K562 (cell line): Measurements from ENCODE around the gene PPFIBP2. TPM values are rescaled to one million over a fixed set of nuclear protein-coding genes. Genes with fewer than 3 reads are reported as not detected.

Source experiments
- ATAC-seq: fragments of 200-7000 bp; cut with Tn5 transposase; 3 replicates; pipeline ENCODE4 v1.9.1; 2020; ENCODE audit warnings: moderate library complexity
- BruUV-seq: library from RNA; stranded (reverse); fragments of 400-500 nt; replicated peaks from 2 replicates; lab custom pipeline; 2021; lab: Mats Ljungman, UMichigan
- CTCF ChIA-PET: fragments of 300-600 bp; formaldehyde crosslinking; extraction: SDS; loops from one replicate; lab custom pipeline; 2021; ENCODE audit warnings: low intra/inter-chr PET ratio; lab: Yijun Ruan, JAX
- POLR2A ChIA-PET: fragments of 300-600, 350-650 bp; sonication (Branson Sonifier 250); formaldehyde crosslinking; extraction: SDS; loops from one replicate; lab custom pipeline; 2021; ENCODE audit warnings: antibody characterized with exemption, inconsistent platforms; lab: Yijun Ruan, JAX
- DNase-seq, 4 experiments: peaks; one replicate each; pipeline versions ENCODE4 v3.0.0 to v3.0.0-alpha.2; 2011 to 2018; ENCODE audit warnings: low spot score in 3 of 4, mixed read lengths in 3 of 4; ENCODE audit errors: extremely low read depth in 1 of 4
- FAIRE-seq: peaks from 2 replicates; lab custom pipeline; 2011; peaks lifted over from hg19 to GRCh38; lab: Jason Lieb, UNC
- H2AFZ ChIP-seq: 2 replicates; pipeline ENCODE4 v1.6.0; 2011; ENCODE audit warnings: low read depth, low read length, control low read depth, inconsistent platforms
- H3K27ac ChIP-seq: fragments of 200-600 bp; 3 replicates; pipeline ENCODE4 v1.8.0; 2011; ENCODE audit warnings: low read depth, mild to moderate bottlenecking, control low read depth, inconsistent platforms, low read length, moderate library complexity, mixed read lengths; ENCODE audit errors: extremely low read depth
- H3K27me3 ChIP-seq, 2 experiments: fragments of 300-600 bp in 1 of 2; 2 replicates in 1 of 2; 3 replicates in 1 of 2; pipeline versions ENCODE4 v1.6.0 to v1.8.0; 2011; ENCODE audit warnings: inconsistent platforms in 2 of 2, low read length in 2 of 2, mild to moderate bottlenecking in 1 of 2, mixed read lengths in 1 of 2, moderate library complexity in 1 of 2; ENCODE audit not compliant: control insufficient read depth in 2 of 2, insufficient read depth in 2 of 2
- H3K36me3 ChIP-seq: fragments of 300-600 bp; 3 replicates; pipeline ENCODE4 v1.8.0; 2011; ENCODE audit warnings: mild to moderate bottlenecking, low read length, inconsistent platforms; ENCODE audit not compliant: control insufficient read depth, insufficient read depth
- H3K4me1 ChIP-seq, 2 experiments: fragments of 200-600 bp in 1 of 2; replicated peaks in 1 of 2; 2 replicates in 1 of 2; 3 replicates in 1 of 2; pipeline versions ENCODE4 v1.5.1 to v1.8.0; 2011; ENCODE audit warnings: inconsistent platforms in 2 of 2, low read length in 2 of 2, mild to moderate bottlenecking in 1 of 2, mixed read lengths in 1 of 2, moderate library complexity in 1 of 2; ENCODE audit not compliant: control insufficient read depth in 2 of 2, insufficient read depth in 2 of 2
- H3K4me2 ChIP-seq: 2 replicates; pipeline ENCODE4 v1.6.1; 2011; ENCODE audit warnings: low read length, control low read depth, inconsistent platforms, mixed read lengths; ENCODE audit not compliant: insufficient read depth
- H3K4me3 ChIP-seq: fragments of 200-600 bp; sonication (generic), shearing (Covaris generic); 2 replicates; pipeline ENCODE4 v1.5.1; 2016; ENCODE audit warnings: control low read depth, inconsistent platforms
- H3K79me2 ChIP-seq: fragments of 200-600 bp; 3 replicates; pipeline ENCODE4 v1.8.0; 2011; ENCODE audit warnings: low read length, inconsistent platforms; ENCODE audit not compliant: control insufficient read depth, insufficient read depth
- H3K9ac ChIP-seq, 2 experiments: 2 replicates each; pipeline versions ENCODE4 v1.6.0 to v1.6.1; 2011; ENCODE audit warnings: low read depth in 2 of 2, low read length in 2 of 2, control low read depth in 1 of 2, inconsistent platforms in 1 of 2, mild to moderate bottlenecking in 1 of 2, mixed read lengths in 1 of 2; ENCODE audit not compliant: insufficient read depth in 1 of 2
- H3K9me1 ChIP-seq: one replicate; pipeline ENCODE4 v1.6.0; 2011; ENCODE audit warnings: inconsistent platforms, mild to moderate bottlenecking, low read length, moderate library complexity; ENCODE audit not compliant: control insufficient read depth, insufficient read depth
- H3K9me3 ChIP-seq: replicated peaks from 2 replicates; pipeline ENCODE4 v1.5.1; 2011; ENCODE audit warnings: low read depth, low read length, inconsistent platforms; ENCODE audit not compliant: control insufficient read depth, insufficient read depth
- H4K20me1 ChIP-seq: replicated peaks from 2 replicates; pipeline ENCODE4 v1.6.1; 2011; ENCODE audit warnings: low read length, inconsistent platforms, mixed read lengths; ENCODE audit not compliant: control insufficient read depth, insufficient read depth
- BMI1 ChIP-seq: fragments of 150-350 bp; IDR thresholded peaks from 2 replicates; pipeline ENCODE4 v1.6.1; 2014; ENCODE audit warnings: low read length
- CXXC5 ChIP-seq: fragments of 250-450 bp; sonication (Bioruptor Pico); IDR thresholded peaks from 2 replicates; pipeline ENCODE4 v1.8.0; 2022; ENCODE audit warnings: inconsistent platforms, mild to moderate bottlenecking, moderate library complexity
- HNRNPLL ChIP-seq: fragments of 200-400 bp; formaldehyde crosslinking; IDR thresholded peaks from 2 replicates; pipeline ENCODE4 v1.6.1; 2017; ENCODE audit warnings: low read length, low read depth, mild to moderate bottlenecking; ENCODE audit not compliant: poor library complexity, severe bottlenecking
- HSF4 ChIP-seq: fragments of 250-450 bp; sonication (Bioruptor Pico); IDR thresholded peaks from 2 replicates; pipeline ENCODE4 v2.1.2; 2022; ENCODE audit warnings: mild to moderate bottlenecking, moderate library complexity, borderline replicate concordance
- WGBS: fragments of 100-300 bp; shearing (Covaris generic); methylation state at CpG from one replicate; pipeline ENCODE4 v1.1.6; 2016; ENCODE audit warnings: low coverage, mixed read lengths; ENCODE audit not compliant: insufficient coverage; ENCODE audit errors: missing lambda C conversion rate; 5-methylcytosine and 5-hydroxymethylcytosine counted together
- in situ Hi-C: fragments of 300-500 bp; cut with MboI; formaldehyde crosslinking; loops from 4 replicates; pipeline ENCODE4 v1.15.0; 2018; ENCODE audit warnings: inconsistent platforms, mixed read lengths
- intact Hi-C: fragments of 100-400 bp; cut with micrococcal nuclease; formaldehyde crosslinking; loops from 2 replicates; pipeline ENCODE4 v1.14.2; 2022
- polyA plus RNA-seq, 8 experiments: library from polyadenylated mRNA; depleted of rRNA in 4 of 8; stranded (reverse) in 5 of 8; unstranded in 3 of 8; fragments of >200 nt; fragmentation: Nextera tagmentation in 2 of 8; fragmentation: Illumina TruSeq in 1 of 8; extraction: Ambion mirVana in 2 of 8; extraction: Trizol in 1 of 8; gene quantifications; 2 replicates each; pipeline versions ENCODE4 v1.2.1 to v1.2.3, GENCODE V29; 2011 to 2014; ENCODE audit warnings: inconsistent platforms in 1 of 8, missing spikeins in 1 of 8
- total RNA-seq, 7 experiments: library from RNA; depleted of rRNA in 6 of 7; stranded (reverse); fragments of >200 nt in 6 of 7; fragmentation: Illumina TruSeq in 2 of 7; extraction: Trizol in 2 of 7; gene quantifications; 2 replicates each; pipeline versions ENCODE4 v1.2.1 to v1.2.3, GENCODE V29; 2011 to 2021; ENCODE audit warnings: low replicate concordance in 1 of 7
- TF ChIP-seq, protein P1 (sequence below): sonication (generic); formaldehyde crosslinking; IDR thresholded peaks from 2 replicates; pipeline ENCODE4 v1.8.0; 2022; ENCODE audit warnings: mild to moderate bottlenecking, missing genetic modification reagents
- TF ChIP-seq, protein P2 (sequence below): fragments of 450-650 bp; IDR thresholded peaks from 2 replicates; pipeline ENCODE4 v1.6.1; 2014; ENCODE audit warnings: low read depth, mild to moderate bottlenecking, moderate library complexity, borderline replicate concordance

Gene PPFIBP2
- total and polyA plus RNA-seq, 9 of the 15 experiments (the other 6 are each of a cell fraction or from before 2014, with no cell fraction given) = 0.18 to 3.4 (median 1.2) TPM

DNA sequence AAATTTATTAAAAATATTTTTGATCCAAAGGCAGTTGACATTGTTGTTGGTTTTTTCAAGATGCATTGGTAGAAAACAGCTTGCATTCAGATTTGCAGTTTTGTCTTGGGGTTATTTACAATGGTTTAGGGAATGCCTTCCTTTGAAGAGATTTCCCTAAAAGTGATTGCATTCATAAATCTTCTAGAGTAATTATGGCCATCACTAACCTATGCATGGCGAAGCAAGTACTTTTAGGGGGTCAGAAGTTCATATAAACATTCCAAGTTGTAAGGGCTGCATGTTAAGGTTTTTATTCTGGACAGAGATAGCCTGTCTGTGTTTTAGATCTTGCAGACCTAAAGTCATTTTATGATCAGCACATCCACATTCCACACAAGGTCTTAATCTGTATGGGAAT lies 53.5 kb downstream of the PPFIBP2 start:
- intact Hi-C loops (no loop called here), in situ Hi-C loops (no loop called here)
- FAIRE-seq (no peak), ATAC-seq (no peak), DNase-seq (no peak)
- ChIA-PET CTCF (no interaction called here), POLR2A (no interaction called here)
- no peaks in the 10 kb centered on the region for H3K4me1 ChIP-seq
- no peaks in the 10 kb centered on the region for H3K9me1 ChIP-seq
- H3K36me3 ChIP-seq = no peaks in the 10 kb centered on the region
- H4K20me1 ChIP-seq = no peaks in the 10 kb centered on the region
- no peaks in the 10 kb centered on the region for H3K27me3 ChIP-seq
- BruUV-seq = no TSS peak
- no peak overlapping the region for H3K27ac ChIP-seq
- no peaks in the 10 kb centered on the region for H3K79me2 ChIP-seq
- WGBS = 0% methylated on average over 1 of the region's 1 CpG
- H2AFZ ChIP-seq = no peak overlapping the region
- no peak overlapping the region for H3K4me2 ChIP-seq
- no peak overlapping the region for H3K9ac ChIP-seq
- no peak overlapping the region for H3K4me3 ChIP-seq
- H3K9me3 ChIP-seq = no peaks in the 10 kb centered on the region
- TF ChIP-seq HSF4 (CRISPR knock-in tag) (no peak), HNRNPLL (no peak), CXXC5 (CRISPR knock-in tag) (no peak), BMI1 (no peak)
- TF ChIP-seq, protein P1, sequence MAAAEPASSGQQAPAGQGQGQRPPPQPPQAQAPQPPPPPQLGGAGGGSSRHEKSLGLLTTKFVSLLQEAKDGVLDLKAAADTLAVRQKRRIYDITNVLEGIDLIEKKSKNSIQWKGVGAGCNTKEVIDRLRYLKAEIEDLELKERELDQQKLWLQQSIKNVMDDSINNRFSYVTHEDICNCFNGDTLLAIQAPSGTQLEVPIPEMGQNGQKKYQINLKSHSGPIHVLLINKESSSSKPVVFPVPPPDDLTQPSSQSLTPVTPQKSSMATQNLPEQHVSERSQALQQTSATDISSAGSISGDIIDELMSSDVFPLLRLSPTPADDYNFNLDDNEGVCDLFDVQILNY (CRISPR knock-in tag) = no peak
- TF ChIP-seq, protein P2, sequence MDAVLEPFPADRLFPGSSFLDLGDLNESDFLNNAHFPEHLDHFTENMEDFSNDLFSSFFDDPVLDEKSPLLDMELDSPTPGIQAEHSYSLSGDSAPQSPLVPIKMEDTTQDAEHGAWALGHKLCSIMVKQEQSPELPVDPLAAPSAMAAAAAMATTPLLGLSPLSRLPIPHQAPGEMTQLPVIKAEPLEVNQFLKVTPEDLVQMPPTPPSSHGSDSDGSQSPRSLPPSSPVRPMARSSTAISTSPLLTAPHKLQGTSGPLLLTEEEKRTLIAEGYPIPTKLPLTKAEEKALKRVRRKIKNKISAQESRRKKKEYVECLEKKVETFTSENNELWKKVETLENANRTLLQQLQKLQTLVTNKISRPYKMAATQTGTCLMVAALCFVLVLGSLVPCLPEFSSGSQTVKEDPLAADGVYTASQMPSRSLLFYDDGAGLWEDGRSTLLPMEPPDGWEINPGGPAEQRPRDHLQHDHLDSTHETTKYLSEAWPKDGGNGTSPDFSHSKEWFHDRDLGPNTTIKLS = no peak
